ENCODE results near the gene TKFC. TPM values are rescaled to one million over a fixed set of nuclear protein-coding genes. Genes with fewer than 3 reads are reported as not detected.
A peak's percentile ranks its signal among the peaks of the same experiment; 100 is the strongest.

TKFC gene
- total RNA-seq, 1 experiment from 2014 or later: 36.1 TPM

GRCh38 chr11:61310749-61311148 is 22.3 kb upstream of the TKFC start:
- in situ Hi-C loops (cut with HindIII; ENCODE audit: low sequenced_read_pairs): no loop called here
- no peak for DNase-seq (ENCODE audit: low spot score)

DNA sequence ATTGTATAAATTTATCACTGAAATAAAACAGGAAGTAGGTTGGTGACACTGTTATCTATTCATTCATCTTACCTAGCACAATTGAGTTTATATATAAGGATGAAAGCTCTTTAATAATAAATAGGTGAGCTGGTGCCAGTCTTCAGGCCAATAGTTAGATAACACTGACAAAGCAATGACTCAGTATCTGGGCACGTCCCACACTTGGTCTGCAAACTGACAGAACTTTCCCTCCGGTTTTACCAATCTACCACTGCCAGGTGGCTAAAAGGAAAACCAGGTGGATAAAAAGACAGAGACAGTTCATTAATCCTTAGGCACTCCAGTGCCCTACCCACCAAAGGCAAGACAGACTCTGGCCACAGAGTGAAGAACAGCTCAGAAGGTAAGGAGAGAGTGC is 17.8 kb upstream of the TKFC start:
- in situ Hi-C loops (cut with HindIII; ENCODE audit: low sequenced_read_pairs): no loop called here
- DNase-seq (ENCODE audit: low spot score): no peak

GRCh38 chr11:61325649-61326414 is 7.2 kb upstream of the TKFC start:
- in situ Hi-C loops (cut with HindIII; ENCODE audit: low sequenced_read_pairs): no loop called here
- no peak for DNase-seq (ENCODE audit: low spot score)

- DNase-seq (ENCODE audit: low spot score): no peak
- in situ Hi-C loops (cut with HindIII; ENCODE audit: low sequenced_read_pairs): no loop called here
These were observed 5.4 kb upstream of the TKFC start for GRCh38 chr11:61327669-61328071.

- in situ Hi-C loops (cut with HindIII; ENCODE audit: low sequenced_read_pairs): no loop called here
- DNase-seq (ENCODE audit: low spot score): no peak
These were observed 4.7 kb upstream of the TKFC start for GRCh38 chr11:61328351-61328750.

DNA sequence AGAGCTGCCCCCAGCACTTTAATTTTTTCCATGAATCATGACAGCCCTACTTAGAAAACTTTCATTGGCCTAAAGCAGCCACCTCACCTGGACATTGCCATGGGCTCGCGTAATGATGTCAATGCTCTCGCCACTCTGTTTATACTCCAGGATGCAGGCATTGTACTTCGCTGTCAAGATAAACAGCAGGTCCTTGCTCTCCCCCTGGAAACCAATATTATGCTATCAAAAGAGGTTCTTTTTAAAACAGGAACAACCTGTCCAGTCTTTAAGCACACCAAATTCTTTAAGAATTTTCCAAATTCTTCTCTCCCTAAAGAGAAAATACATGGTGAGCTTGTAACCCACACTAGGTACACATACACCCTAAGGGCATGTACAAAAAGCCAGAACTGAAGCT is 3.2 kb upstream of the TKFC start:
- in situ Hi-C loops (cut with HindIII; ENCODE audit: low sequenced_read_pairs): no loop called here

DNA sequence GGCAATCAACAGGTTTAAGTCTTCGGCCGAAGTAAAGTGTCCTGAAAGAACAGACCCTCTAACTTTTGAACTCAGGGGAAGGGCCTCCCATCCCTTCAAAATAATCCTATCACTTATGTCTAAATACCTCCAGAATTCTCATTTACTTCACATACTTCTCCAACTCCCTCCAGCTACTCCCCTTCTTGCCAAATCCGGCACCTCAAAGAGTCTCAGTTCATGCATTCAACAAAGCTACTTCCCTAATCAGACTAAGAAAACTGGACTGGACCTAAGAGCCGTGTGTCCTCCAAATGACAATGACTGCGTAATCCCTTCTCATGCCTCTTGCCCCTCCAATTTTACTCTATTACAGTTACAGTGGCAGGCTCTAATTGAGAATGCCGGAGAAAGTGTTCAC is 1.4 kb upstream of the TKFC start:
- in situ Hi-C loops (cut with HindIII; ENCODE audit: low sequenced_read_pairs): no loop called here
- DNase-seq (ENCODE audit: low spot score): no peak

More for the DNA sequence above, 3.2 kb upstream of the TKFC start:
- DNase-seq (ENCODE audit: low spot score): no peak

- DNase-seq (ENCODE audit: low spot score): peak; percentile 0
- in situ Hi-C loops (cut with HindIII; ENCODE audit: low sequenced_read_pairs): no loop called here
These were observed 689 bp upstream of the TKFC start for GRCh38 chr11:61332281-61332796.

DNA sequence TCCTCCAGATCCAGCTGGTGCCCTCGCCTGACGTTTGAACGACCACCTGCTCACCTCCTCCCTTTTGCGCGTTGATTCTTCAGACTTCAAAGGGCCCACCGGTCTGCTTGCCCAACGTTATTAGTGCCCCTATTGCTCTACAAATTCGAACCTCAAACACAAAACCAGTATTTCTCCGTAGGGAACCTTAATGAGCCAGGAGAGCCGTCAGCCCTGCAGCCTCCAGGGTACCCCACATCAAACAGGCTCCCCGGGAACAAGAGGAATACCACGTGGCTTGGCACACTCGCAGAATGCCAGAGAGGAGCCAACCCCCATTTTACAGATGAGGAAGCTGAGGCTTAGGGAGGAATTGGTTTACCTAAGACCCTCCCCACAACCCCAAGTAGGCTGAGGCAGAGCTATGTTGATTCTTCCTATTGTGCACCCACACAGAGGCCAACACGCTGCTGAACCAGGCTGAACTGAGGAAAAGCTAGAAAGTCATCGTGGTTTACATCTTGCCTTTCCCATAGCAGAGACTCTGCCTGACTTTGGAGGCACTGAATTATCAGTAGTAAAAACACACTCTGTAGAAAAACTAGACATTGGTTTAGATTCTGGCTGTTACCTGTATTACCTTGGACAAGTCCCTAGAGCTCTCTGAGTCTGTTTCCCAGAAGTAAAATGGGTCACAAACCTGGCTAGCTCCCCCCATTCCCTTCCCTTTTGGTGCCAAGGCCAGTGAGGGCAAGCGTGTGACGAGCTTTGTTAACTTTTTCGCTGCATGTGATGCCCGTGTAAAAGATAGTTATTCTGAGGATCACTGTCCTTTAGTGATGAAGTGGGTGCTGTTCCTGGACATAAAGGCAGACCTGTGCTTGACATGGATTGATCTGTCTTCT is 764 bp downstream of the TKFC start:
- in situ Hi-C loops (cut with HindIII; ENCODE audit: low sequenced_read_pairs): no loop called here
- DNase-seq (ENCODE audit: low spot score): no peak

GRCh38 chr11:61334434-61335354 is 1.7 kb downstream of the TKFC start:
- in situ Hi-C loops (cut with HindIII; ENCODE audit: low sequenced_read_pairs): no loop called here
- peak; percentile 3 for DNase-seq (ENCODE audit: low spot score)

GRCh38 chr11:61335355-61335710 is 2.3 kb downstream of the TKFC start:
- no peak for DNase-seq (ENCODE audit: low spot score)
- in situ Hi-C loops (cut with HindIII; ENCODE audit: low sequenced_read_pairs): no loop called here

GRCh38 chr11:61336171-61336935 is 3.3 kb downstream of the TKFC start:
- DNase-seq (ENCODE audit: low spot score): peak; percentile 96
- in situ Hi-C loops (cut with HindIII; ENCODE audit: low sequenced_read_pairs): no loop called here

- in situ Hi-C loops (cut with HindIII; ENCODE audit: low sequenced_read_pairs): no loop called here
- DNase-seq (ENCODE audit: low spot score): no peak
These were observed 4.9 kb downstream of the TKFC start for GRCh38 chr11:61337706-61338470.

DNA sequence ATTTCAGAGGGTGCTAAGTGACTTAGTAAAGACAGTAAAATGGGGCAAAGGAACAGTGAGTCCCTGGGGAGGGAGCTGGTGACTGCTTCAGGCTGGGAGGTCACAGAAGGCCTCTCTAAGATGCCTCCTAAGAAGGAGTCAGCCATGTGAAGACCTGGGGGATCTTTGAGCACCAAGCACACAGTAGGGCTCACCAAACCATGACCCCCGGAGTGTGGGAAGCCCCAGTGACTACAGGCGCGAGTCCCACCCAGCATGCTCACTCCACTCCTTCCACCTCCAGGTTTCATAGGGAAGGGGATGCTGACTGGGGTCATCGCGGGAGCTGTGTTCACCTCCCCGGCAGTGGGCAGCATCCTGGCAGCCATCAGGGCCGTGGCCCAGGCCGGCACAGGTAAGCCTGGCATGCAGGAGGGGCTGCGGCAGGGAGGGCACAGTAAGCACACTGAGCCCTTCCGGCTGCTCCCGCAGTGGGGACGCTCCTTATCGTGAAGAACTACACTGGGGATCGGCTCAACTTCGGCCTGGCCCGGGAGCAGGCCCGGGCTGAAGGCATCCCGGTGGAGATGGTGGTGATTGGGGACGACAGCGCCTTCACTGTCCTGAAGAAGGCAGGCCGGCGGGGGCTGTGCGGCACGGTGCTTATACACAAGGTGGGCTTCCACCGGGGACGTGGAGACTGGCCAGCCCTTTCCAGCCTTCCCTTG is 5.9 kb downstream of the TKFC start:
- no peak for DNase-seq (ENCODE audit: low spot score)
- in situ Hi-C loops (cut with HindIII; ENCODE audit: low sequenced_read_pairs): no loop called here

DNA sequence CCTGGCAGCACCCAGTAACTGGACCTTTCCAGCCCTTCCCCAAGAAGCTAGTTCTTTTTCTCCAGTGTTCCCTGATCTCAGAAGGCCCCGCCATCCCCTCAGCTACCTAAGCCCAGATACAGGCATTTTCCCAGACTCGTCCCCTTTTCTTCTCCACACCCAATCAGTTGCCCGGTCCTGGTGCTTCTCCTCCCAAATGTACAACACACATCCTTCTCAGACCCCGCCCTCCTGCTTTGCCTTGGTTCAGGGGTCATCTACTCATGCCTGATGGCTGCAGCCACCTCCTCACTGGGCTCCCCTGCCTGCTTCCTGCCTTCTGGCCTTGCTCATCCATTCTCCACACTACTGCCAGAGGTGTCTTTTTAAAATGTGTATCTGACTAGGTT is 6.5 kb downstream of the TKFC start:
- in situ Hi-C loops (cut with HindIII; ENCODE audit: low sequenced_read_pairs): no loop called here
- DNase-seq (ENCODE audit: low spot score): no peak

DNA sequence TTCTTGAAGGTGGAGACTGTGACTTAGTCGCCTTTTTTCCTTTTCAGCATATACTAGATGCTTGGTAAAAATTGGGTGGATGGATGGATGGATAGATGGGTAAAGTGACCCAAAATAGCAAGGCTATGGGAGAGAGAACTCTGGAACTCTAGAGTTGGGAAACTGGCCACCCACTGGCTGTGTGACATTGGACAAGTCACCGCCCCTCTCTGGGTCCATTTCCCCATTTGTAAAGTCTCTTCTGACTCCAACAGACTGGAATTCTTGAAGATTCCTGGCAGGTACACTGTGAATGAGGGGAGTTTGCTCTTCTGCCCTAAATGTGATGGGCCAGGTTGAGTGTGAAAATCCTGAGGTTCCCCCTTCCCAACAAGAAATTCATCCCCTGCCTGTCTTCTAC is 8.0 kb downstream of the TKFC start:
- in situ Hi-C loops (cut with HindIII; ENCODE audit: low sequenced_read_pairs): no loop called here
- DNase-seq (ENCODE audit: low spot score): no peak

DNA sequence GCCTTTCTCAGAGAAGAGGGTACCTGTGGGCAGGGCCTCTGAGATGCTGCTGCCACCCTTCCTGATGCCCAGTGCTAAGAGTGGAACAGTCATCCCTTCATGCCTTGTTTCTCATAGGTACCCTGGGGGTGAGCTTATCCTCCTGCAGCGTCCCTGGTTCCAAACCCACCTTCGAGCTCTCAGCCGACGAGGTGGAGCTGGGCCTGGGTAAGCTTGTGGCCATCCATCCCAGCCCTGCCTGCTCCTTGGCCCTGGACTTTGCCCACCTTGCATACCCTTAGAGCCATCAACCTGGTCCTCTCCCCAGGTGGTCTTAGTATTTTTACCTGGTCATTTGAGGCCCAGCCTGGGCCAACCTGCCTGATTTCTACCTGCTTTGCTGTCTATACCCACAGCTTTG is 8.7 kb downstream of the TKFC start:
- in situ Hi-C loops (cut with HindIII; ENCODE audit: low sequenced_read_pairs): no loop called here

More for the DNA sequence above, 8.7 kb downstream of the TKFC start:
- DNase-seq (ENCODE audit: low spot score): no peak

All from G401 (cell line).